ENCODE measurements around the gene CDR2L. TPM values are rescaled to one million over a fixed set of nuclear protein-coding genes. Genes with fewer than 3 reads are reported as not detected.
"Not testable (repeated sequence)": the region's sequence is repeated elsewhere in the genome, so short reads cannot be mapped to it uniquely, and the experiment has no call there.

Gene CDR2L
- total RNA-seq, 1 donor from 2014 or later = 0.20 TPM

DNA sequence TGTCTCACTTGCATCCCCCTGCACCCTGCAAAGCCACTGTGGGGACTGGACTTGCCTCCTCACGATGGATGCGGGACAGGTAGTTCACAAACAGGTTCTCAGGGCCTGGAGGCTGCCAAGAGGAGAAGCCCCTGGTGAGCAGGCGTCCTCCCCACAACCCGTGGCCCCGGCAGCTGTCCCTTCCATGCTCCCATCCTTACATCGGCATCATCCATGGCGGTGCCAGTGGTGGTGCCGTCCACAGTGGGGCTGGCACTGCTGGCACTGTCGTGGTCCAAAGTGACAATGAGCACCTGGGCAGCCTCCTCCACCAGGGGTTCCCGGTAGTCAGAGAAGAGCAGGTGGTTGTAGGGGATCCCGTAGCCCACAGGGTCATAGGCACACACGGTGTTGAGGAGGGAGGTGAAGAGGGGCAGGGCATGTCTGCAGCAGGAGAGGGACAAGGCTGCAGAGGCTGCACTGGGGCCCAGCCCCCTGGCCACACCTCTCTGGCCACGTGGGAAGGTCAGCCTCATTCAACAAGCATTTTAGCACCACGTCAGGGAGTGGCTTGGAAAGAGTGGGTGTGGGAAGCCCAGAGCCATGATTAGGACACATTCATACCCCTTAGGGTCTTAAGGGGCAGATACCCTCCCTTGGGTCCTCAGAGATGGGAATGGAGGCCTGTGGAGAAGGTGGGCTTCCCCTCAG lies 27.5 kb upstream of the CDR2L start:
- intact Hi-C loops (cut with micrococcal nuclease) = loop anchor here (2.0 kb wide), 3 partner anchors 23 to 453 kb away; no protein-coding TSS in a partner anchor

DNA sequence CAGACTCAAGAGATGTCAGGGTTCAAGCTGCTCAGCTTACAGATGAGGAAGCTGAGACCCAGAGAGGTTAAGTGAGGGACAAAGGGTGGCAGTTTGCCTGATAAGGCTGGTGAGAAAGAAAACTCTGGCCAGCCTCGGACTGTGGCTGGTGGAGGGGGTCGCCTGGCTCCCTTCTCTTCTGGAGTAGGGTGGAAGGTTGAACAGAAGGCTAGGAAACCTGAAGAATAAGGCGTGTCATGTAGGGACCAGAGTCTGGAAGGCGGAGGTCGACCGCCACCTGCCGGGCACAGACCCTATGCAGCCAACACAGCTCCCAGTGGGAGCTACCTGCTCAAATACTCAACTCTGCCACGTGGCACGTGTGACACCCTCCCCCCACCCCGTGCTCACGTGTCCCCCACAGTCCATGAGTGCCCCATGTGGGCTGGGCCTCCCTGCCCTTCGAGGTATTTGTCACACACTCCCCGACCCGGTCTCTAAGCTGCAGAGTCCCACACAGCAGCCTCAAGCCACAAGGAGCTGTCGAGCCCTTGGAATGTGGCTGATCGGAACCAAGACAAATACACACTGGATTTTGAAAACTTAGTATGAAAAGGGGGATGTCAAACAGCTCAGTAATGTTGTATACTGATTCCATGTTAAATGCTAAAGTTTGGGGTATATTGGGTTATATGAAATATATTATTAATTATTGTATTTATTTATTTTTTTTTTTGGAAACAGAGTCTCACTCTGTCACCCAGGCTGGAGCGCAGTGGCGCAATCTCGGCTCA lies 26.7 kb upstream of the CDR2L start:
- intact Hi-C loops (cut with micrococcal nuclease) = loop anchor here (1.0 to 2.0 kb wide), 11 partner anchors 22 to 452 kb away; partner anchors contain the start of genes KCTD2 and NT5C

DNA sequence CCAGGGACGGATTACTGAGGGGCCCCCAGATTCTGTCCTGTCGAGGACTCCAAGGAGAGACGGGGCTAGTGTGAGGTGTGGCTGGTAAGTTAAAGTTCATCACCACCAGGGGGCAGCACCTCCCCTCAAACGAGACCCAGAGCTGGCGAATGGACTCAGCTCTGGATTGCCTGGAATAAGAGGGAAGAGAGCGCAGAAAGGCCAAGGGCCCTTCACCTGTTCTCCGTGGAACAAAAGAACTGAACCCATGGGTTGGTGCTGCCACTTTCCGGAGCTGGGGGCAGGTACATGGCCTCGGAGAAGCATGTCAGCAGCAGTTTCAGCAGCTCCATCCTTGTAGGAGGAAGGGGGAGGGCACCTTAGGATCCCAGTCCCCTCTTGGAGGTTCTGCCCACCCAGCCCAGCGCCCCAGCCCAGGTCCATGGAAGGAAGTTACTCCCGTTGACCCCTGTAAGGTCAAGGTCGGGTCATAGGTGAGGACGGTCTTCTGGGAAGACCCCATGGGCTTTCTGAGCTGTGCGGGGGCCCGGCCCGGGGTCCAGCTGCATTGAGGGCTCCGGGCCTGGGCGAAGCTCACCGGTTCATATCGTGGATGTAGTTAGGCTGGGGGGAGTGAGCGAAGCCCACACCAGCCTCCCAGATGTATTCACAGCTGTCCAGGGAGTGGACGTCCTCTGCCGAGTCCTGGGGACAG lies 25.6 kb upstream of the CDR2L start:
- intact Hi-C loops (cut with micrococcal nuclease) = loop anchor here (1.0 to 2.0 kb wide), 11 partner anchors 21 to 451 kb away; partner anchors contain the start of genes KCTD2 and NT5C

DNA sequence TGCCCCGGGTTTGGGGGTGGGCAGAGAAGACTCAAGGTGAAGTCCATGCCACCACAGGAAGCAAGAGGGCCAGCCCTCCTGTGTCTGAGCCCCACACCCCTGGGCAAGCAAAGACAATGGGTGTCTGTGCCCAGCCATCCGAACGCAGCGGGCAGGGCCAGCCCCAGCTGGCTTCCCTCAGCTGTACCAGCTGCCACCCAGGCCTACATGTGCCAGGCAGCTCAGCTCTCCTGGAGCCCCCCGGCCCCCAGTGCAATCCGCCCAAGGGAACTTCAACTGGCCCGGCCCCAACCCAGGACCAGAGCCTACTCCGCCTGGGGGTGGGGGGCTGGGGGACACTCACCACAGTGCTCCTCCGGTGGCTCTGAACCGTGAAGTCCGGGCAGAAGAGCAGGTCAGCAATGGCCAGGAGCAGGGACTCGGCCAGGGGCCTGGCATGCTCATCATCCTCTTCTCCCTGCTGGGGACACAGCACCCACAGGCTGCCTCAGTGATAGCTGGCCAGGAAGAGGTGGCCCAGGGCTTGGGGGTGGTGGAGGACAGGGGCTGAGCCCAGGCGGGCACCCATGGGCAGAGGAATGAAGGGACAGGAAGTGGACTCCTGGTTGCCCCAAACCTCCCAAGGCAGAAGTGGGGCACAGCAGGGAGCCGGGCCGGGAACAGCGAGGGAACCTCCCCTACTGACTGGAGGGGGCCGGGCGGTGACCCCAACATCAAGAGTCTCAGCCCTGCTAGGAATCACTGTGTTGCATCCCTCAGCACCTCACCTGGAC lies 24.6 kb upstream of the CDR2L start:
- intact Hi-C loops (cut with micrococcal nuclease) = no loop called here

DNA sequence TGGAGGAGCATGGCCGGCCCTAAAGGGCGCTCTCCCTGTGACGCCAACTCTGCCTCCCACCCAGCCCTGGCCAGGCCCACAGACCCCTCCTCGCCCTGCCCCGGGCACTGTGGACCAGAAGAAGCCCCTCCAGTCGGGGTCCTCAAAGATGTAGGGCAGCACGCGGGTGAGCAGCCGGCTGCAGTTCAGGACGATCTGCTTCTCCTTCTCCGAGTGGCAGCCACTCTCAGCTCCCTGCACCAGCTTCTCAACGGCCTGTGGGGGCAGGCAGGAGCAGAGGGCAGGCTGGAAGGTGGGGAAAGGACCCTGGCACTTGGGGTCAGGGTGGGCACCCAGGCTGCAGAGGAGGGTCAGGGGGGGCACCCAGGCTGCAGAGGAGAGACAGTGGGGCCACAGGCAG lies 23.8 kb upstream of the CDR2L start:
- intact Hi-C loops (cut with micrococcal nuclease) = no loop called here

DNA sequence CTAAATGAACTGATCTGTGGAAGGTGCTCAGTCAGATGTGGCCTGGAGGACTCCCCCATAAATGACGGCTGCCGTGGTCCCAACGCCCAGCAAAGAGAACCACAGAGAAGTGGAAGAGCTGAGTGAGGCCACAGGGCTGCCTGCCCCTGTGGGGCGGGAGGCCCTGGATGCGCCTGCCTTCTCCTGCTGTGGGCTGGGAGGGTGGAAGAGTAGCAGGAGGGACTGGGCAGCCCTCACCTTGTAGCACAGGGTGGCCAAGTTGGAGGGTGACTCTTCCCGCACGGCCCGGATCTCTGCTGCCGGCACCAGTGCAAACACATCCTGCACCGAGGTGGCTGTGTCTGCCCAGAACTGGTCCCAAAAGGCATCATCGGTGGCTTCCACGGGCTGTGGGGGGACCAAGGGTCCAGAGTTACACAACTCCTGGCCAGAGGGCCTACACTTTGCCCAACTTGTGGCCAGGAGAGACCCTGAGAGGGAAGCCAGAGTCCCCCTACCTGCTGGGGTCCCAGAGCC lies 23.1 kb upstream of the CDR2L start:
- intact Hi-C loops (cut with micrococcal nuclease) = no loop called here

DNA sequence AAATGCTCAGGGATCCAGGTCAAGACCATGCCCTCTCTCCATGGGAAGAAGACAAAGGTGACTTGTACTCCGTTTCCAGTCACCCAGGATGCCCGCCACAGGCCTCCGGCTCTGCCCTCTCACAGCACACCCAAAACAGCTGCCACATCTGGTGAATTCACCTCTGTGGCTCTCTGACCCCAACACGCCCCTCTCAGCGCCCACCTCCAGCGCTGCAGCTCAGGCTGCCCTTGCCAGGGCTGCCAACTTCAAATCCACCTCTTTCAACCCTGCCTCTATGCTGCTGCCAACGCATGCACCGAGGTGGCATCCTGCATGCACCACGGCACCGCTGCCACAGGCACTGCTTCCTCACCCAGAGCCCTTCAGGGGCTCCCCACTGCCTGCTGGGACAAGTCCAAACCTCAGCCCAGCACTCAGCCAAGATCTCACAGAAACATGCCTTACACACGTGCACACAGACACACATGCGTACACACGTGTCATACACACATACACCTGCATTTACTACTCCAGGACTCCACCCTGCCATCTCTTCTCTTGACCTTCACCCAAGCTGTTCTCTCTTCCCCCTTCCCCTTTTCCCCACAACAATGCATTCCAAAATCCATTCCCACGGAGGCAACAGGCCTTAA lies 22.3 kb upstream of the CDR2L start:
- intact Hi-C loops (cut with micrococcal nuclease) = no loop called here

DNA sequence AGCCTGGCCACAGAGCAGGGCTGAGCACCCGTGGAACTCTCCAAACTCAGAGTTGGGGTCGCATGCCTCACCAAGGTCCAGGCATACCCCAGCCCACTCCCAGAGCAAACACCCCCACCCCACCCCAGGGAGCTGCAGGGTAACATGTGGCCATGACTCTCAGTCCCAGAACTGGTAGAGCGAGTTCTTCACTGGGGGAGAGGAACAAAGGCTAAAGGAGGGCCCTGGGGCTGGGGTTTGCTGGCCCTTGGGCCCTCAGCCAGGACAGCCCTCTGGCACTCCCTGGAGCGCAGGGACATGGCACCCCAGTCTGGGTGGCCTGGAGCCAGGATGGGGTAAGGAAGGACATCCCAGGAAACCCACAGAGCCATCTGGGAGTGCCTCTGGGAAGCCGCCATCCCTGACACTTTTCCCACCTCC lies 19.1 kb upstream of the CDR2L start:
- intact Hi-C loops (cut with micrococcal nuclease) = no loop called here

DNA sequence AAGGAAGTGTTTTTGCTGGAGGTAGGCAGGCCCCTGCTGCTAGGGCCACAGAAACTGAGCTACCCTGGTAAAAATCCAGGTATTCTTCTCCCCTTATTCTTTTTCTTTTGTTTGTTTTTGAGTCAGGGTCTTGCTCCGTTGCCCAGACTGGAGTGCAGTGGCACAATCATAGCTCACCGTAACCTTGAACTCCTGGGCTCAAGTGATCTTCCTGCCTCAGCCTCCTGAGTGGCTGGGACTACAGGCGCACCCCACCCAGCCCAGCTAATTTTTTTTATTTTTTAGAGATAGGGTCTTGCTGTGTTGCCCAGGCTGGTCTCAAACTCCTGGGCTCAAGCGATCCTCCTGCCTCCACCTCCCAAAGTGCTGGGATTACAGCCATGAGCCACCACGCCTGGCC lies 17.9 kb upstream of the CDR2L start:
- intact Hi-C loops (cut with micrococcal nuclease) = not testable (repeated sequence)

DNA sequence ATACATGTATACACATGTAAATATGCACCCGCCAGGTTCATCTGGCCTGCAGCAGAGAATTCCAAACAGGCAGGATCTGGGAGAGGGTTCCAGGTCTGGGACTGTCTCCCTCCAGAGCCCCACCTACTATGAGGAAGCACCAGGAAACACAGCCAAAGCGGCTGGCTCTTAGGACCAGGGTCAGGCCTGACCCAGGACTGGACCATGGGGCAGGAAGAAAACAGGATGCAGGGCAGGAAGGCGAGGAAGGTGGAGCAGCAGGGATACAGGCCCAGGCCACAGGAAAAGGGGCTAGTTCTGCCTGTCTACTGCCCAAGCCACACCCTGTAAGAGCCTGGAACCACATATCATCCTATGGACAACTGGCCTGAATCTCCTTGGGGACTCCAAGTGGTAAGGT lies 17.0 kb upstream of the CDR2L start:
- intact Hi-C loops (cut with micrococcal nuclease) = no loop called here

DNA sequence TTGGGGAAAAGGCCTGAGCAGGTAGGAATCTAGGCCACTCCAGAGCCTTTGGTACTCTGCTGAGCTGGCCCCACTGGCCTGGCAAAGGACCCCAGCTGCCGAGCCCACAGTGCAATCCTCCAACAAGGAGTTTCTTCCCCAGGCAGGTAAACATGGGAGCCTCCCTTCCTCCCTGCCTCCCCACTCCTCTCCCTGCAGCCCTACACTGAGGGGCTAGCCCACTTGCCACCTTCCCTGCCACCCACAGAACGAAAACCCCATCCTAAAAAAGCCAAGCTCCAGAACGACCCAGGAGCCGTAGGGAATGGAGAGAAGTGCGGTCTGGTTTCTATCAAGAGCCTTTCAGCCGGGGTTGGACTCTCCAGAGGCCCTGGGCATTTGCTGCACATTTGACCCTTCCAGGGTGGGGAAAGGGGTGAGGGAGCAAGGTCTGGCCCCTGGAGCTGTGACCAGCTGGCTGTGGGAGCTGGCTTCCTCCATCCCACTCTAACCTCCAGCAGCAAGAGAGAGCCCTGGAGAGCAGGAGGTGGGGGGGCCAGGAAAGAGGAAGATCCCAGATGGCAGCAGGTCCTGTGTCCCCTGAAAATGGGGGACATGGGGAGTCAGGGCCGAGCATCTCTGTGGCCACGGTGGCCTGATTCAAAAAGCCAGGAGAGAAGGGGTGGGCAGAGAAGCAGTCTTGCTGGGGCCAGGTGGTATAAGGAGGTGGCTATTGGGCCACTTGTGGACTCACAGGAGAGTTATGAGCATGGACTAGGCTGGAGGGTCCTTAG lies 16.2 kb upstream of the CDR2L start:
- intact Hi-C loops (cut with micrococcal nuclease) = no loop called here

DNA sequence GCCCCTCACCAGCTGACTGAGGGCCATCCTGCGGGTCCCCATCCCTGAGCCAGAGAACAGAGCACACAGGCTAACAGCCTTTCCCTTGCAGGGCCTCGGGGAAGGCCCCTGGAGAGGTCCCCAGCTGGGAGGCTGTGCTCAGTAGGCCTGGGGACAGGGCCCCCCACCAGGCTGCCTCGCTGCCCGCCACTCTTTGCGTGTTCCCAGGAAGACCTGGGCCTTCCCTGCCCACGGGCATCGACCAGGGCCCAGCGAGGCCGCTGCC lies 15.7 kb upstream of the CDR2L start:
- intact Hi-C loops (cut with micrococcal nuclease) = loop anchor here (1.0 kb wide), 2 partner anchors 11 to 16 kb away; partner anchors contain the start of gene CDR2L

DNA sequence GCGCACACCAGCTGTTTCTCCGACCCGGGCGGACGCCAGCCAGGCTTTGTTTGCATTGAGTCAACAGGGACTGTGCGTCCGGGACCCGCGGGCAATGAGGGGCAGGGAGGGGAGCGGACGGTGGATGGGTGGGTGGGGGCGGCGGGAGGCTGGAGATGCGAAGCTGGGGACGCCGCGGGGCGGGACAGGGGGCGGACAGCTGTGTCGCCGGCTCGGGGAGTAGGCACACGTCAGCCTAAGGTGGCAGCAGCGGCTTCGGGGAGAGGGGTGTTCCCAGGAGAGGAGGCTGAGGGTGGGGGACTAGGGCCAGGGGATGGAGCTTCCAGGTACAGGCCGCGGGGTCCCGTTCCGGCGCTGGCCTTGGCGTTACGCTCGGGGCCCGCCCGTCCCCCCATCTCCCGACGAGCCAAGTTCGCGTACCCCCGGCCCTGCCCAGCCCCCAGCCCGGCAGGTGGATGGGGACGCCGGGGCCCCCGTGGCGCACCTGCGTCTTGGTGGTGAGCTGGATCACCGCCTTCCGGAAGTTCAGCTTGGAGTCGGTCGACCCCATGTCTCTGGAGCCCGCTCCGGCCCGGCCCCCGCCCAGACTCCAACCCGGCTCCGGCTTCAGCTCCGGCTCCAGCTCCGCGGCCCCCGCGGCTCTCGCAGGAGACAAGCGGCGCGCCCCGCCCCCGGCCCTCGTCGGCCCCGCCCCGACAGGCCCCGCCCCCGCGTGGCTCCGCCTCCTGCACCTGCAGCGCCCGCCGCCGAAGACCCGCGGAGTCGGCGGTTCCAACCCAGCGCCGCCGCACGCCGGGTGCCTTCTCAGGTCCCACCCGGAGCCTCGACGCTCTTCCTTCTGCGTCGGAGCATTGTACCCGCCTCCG lies 15.1 kb upstream of the CDR2L start, which contains the start of gene HID1:
HID1 (minus strand) TSS at position 653 of the 866 bp plus-strand sequence; CDS start at position 550, 103 bp downstream.
- intact Hi-C loops (cut with micrococcal nuclease) = loop anchor here (1.0 kb wide), 2 partner anchors 10 to 15 kb away; partner anchors contain the start of gene CDR2L

DNA sequence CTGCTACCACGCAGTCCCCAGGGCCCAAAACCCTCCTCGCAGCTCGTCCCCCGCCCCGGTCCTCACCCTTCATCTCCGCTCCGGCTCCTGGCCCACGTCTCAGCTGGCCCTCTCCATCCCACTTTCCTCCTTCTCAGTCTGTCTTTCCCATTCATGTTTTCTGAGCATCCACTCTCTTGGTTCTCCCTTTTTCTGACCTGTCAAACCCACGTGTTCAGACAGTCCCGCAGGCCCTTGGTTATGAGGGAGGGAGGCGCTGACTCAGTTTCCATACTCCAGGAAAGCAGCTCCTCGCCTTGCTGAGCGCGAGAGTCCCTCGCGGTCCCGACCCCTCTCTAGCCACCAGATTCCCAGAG lies 14.5 kb upstream of the CDR2L start:
- intact Hi-C loops (cut with micrococcal nuclease) = loop anchor here (1.0 kb wide), 2 partner anchors 9 to 14 kb away; partner anchors contain the start of gene CDR2L

DNA sequence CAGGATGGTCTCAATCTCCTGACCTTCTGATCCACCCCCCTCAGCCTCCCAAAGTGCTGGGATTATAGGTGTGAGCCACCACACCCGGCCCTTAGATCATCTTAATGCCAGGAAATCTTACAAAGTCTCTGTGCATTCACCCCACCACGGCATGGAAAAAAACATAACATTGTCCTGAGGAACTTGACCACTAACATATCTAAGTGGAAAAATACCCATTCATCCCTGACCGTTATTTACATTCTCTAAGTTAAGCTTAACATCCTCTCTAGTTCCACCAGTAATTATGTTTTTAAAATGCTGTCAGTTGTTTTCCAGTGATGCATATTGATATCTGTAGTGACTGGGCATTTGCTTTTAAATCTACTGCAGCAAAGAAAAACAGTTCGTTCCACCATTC lies 11.5 kb upstream of the CDR2L start:
- intact Hi-C loops (cut with micrococcal nuclease) = no loop called here

DNA sequence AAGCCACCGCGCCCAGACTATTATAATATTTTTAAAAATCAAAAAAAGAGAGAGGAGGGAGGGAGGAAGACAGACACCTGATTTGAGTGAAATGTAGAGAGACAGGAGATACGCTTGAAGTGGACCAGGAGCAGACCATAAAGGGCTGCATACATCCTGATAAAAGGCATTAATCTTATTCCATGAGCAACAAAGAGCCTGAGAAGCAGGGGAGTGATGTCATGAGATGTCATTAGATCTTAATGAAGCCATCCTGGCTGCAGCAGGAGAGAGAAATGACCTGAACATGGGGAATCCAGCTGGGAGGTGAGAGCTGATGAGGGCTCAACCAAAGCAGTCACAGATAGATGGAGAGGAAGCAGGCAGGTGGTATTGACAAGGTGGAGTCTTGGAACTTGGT lies 9.6 kb upstream of the CDR2L start:
- intact Hi-C loops (cut with micrococcal nuclease) = no loop called here

DNA sequence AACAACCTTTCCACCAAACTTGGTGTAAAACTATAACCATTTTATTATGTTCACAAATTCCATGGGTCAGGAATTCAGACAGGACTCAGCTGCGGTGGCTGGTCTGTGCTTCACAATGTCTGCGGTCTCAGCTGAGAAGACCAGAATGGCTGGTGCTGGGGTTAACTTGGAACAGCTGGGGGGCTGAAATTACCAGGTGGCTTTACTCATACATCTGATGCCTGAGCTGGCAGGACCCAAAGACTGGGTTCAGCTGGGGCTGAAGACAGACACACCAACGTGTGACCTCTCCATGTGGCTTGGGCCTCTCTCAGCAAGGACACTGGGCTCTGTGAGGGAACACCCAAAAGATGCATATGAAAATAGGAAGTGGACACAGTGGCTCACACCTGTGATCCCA lies 9.2 kb upstream of the CDR2L start:
- intact Hi-C loops (cut with micrococcal nuclease) = no loop called here

DNA sequence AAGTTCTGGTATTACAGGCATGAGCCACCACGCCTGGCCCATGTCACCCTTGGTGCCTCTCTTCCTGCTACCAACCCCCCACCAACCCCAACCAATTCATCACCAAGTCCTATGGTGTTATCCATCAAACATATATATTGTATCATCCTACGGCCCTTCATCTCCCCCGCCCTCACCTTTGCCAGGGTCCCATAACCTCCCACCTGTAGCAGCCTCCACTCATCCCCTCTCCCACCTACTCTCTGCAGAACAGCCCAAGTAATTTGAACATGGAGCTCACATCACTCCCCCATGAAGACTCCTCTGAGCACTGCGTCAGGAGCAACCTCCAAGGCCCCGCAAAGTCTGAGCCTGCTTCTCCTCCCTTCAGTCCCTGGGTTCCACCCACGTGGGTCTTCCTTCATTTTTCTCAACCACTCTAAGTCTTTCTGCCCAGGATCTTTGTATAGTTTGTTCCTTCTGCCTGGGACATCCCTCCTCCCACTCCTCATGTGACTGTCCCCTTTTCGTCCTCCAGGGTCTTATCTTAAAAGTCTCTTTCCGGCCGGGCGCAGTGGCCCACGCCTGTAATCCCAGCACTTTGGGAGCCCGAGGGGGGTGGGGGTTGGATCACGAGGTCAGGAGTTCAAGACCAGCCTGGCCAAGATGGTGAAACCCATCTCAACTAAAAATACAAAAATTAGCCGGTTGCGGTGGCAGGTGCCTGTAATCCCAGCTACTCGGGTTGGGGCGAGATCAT lies 7.9 kb upstream of the CDR2L start:
- intact Hi-C loops (cut with micrococcal nuclease) = loop anchor here (10.0 kb wide), 2 partner anchors 205 to 535 kb away; partner anchors contain the start of genes CASKIN2, SUMO2 and TSEN54

All from T-helper 1 cell treated with Interleukin-12 subunit alpha and Interleukin-12 subunit beta and Interleukin-4 antibody, amounts not matched to agents 30 ng/mL and 1 ng/mL, for 36 hours (primary cell).